GM12873 (cell line): ENCODE results near the gene PLEKHA6.

ENCODE experiments used
- TF ChIP-seq, protein P1 (sequence below): IDR thresholded peaks from 2 replicates; pipeline ENCODE4 v1.5.1; 2012; ENCODE audit warnings: low read depth, mild to moderate bottlenecking, moderate library complexity, low read length, control low read depth; ENCODE audit not compliant: insufficient read depth; ENCODE audit errors: missing control alignments

PLEKHA6 gene

DNA sequence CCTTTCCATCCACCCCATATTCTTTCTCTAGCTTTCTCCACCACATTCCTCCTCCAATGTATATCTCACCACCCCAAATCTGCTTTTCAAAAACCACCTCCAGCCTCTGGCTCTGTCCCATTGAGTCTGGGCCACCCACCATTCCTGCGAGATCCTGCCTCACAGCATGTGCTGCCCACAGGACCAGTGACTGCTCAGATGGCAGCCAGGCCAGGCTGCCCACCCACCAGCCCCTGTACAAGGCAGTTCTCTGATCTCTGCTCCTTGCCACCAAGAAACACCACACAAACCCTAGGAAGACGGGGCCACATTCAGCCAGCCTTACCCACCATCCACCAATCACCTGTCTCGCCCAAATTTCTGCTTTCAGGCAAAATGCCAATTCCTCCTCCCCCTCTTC lies 53.7 kb downstream of the PLEKHA6 start:
- TF ChIP-seq, protein P1, sequence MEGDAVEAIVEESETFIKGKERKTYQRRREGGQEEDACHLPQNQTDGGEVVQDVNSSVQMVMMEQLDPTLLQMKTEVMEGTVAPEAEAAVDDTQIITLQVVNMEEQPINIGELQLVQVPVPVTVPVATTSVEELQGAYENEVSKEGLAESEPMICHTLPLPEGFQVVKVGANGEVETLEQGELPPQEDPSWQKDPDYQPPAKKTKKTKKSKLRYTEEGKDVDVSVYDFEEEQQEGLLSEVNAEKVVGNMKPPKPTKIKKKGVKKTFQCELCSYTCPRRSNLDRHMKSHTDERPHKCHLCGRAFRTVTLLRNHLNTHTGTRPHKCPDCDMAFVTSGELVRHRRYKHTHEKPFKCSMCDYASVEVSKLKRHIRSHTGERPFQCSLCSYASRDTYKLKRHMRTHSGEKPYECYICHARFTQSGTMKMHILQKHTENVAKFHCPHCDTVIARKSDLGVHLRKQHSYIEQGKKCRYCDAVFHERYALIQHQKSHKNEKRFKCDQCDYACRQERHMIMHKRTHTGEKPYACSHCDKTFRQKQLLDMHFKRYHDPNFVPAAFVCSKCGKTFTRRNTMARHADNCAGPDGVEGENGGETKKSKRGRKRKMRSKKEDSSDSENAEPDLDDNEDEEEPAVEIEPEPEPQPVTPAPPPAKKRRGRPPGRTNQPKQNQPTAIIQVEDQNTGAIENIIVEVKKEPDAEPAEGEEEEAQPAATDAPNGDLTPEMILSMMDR, result no peak

DNA sequence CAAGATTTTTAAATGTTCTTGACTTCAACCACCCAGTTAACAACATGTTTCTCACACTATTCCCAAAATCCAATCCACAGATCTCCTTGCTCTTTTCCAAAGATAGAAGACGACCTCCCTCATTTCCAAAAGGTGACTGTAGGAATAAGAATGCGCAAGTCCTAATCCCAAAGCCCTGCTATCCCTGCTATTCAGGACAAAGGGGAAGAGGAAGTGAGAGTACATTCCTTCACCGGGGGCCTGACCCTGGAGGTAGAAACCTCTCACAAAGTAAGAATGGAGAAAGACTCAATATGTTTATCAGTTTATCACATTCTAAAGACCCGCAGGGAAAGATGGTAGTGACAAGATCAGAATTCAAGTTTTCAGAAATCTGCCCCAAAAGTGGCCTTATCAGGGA lies 55.7 kb downstream of the PLEKHA6 start:
- TF ChIP-seq, protein P1, result no peak

DNA sequence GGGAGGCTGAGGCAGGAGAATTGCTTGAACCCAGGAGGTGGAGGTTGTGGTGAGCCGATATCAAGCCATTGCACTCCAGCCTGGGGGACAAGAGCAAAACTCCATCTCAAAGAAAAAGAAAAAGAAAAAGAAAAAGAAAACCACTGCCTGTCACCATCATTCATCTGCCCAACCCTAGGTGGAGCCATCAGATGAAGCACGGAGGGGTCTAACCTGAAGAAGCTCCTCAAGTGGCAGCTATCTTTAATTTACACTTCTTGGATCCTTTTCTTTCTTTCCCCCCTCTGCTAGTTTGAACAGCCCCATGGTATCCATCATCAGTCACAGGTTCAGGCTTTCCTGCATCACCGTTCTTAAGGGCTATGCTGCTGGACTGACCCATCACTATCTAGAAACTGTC lies 57.0 kb downstream of the PLEKHA6 start:
- TF ChIP-seq, protein P1, result no peak

DNA sequence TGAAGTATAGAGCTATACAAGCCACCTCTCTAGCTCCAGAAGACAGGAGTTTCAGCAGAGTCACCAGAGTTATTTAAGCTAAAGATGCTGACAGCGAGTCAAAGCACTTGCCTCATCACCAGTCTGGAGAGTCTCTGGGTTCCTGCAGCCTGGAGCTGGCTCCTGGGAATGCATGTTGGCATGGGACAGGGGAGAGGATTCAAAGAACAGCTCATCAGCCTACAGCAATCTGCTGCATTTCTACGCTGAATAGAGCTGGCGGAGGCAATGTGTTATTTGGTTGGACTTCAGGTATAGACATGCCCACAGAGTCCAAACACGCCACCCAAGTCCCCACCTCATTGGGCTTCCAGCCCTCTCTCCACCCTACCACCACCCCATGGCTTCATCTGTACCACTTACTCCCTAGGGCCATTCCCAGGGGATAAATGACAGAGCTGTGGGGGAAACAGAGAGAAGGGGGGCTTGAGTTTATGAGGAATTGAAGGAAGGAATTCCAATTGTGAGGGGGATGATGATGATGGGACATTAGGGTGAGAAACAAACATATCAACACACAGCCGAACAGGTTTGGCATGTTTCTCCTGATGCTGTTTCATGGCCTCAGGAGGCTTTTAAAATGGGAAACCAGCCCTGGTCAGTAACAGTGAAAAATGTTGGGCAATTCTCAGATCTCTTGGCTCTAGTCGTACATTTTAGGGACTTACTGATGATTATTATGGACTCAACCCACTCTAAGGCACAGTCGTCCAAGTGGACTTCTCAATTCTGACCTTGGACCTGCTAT lies 58.4 kb downstream of the PLEKHA6 start:
- TF ChIP-seq, protein P1, result no peak

DNA sequence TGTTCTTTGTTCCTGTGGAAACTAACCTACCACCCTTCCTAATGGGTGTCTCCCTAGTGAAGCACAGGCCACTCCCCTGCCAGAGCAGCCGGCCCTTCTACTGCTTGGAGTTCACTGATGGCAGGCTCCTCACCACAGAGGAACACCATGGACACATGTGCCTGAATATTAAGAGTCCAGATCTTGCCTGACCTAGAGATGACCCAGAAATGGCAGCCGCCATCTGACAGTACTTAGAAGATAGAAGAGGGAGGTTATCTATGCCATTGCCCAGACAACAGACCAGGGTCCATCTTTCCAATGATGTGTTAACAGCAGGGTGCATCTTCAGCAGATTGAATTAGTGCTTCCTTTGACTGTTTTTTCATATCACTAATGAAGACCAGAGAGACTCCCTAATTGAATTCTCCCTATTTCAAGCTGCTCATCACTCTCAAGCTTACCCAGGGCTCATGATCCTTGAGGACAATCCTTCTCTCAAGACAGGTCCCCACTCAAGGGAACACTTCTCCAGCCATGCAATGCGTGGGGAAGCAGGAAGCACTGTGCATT lies 59.8 kb downstream of the PLEKHA6 start:
- TF ChIP-seq, protein P1, result no peak

DNA sequence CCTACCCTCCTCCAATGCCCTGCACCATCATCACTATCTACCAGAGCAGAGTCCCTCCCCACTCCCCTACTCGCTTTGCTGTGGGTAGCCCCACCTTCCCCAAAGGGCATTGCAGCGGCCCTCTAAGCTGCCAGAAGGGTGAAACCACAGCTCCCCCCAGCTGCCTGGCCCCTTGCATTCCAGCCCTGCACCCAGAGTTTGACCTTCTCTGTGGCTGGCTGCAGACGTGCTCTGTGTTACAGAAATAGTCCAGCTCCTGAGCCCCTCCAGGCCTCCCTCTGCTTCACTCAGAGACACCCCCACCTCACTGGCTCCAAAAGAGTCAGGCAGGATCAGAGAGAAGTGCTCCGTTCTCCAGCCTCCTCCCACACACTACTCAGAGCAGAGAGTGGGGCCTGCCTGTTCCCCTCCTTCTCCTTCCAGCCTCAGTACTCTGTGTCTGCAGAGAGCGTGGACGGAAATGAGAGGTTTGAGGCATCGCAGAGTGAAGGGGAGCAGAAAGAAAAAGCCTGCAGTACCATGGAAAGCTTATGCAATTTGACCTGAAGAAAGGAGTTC lies 63.2 kb downstream of the PLEKHA6 start:
- TF ChIP-seq, protein P1, result no peak

DNA sequence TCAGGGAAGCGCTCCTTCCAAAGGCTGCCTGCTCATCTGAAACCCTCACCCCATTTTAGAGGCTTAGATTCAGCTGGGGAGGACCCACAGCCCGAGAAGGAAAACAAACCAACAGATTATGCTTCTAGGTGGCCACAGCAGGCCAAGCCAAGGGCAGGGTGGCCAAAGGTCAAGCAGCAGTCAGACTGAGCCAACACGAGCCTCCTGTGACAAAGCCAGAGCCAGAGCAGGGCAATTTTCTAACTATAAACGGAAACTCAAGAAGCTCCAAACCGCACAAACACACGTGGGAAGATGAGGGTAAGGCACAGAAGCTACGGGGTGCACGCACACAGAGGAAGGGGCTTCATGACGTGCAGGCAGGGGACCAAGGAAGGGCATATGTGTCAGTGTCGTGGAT lies 64.1 kb downstream of the PLEKHA6 start:
- TF ChIP-seq, protein P1, result no peak
